ENCODE results near the gene EPB41L1.

EPB41L1 gene

DNA sequence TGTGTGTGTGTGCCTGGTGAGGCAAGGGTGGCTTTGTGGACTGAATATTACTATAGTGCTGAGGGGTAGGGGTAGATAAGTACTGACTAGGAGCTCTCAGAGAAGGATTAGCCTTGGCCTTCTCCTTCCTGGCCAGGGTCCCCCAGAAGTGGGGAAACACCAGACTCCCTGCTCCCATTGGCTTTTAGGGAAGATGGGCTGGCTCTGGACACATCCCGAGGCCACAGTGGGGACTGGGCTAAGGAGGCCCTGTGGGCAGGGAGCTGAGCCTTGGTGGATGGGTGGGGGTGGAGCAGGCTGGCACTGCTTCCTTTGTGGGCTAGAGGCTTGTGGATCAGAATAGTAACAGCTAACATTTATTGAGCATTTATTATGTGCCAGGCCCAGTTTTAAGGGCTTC, 3.1 kb downstream of the EPB41L1 start:
- no peak for FAIRE-seq

DNA sequence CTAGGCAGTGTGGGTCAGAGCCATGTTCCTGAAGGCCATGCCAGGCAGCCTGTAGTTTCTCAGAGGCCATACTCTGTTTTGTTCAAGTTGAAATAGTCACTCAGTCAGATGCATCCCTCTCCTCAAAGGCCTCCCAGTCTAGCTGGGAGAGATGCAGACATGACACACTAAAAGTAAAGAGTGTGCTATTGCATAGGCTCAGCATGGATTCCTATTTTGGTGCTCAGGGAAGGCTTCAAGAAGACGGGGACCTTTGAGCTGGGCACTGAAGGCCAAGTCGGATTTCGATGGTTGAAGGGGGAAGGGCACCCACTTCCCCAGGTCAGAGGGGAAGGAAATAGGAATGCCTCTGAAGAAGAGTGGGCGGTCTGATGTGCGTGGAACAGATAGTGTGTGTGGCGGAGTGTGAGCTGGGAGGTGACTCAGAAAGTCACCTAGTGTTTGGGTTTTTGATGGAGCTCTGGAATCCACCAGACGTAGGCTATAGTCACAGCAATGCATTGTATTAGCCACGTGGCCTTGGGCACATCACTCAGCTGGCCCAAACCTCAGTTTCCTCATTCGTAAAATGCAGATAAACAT, 3.7 kb downstream of the EPB41L1 start:
- FAIRE-seq, result no peak

DNA sequence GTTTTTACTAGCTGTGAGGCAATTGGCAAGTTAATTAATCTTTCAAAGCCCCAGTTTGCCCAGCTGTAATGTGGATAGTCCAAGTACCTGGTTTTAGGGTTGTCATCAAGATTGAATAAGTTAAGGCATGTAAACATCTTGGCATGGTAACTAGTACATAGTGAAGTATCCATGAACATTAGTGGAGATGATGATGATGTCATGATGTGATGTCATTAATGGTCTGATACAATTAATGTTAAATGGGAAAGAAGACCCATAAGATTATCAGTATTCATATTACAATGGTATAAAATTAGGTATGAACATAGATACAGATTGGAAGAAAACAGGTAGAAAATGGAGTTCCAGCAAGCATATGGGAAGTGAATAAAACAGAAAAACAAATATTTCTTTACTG, 5.3 kb downstream of the EPB41L1 start:
- FAIRE-seq, result no peak

DNA sequence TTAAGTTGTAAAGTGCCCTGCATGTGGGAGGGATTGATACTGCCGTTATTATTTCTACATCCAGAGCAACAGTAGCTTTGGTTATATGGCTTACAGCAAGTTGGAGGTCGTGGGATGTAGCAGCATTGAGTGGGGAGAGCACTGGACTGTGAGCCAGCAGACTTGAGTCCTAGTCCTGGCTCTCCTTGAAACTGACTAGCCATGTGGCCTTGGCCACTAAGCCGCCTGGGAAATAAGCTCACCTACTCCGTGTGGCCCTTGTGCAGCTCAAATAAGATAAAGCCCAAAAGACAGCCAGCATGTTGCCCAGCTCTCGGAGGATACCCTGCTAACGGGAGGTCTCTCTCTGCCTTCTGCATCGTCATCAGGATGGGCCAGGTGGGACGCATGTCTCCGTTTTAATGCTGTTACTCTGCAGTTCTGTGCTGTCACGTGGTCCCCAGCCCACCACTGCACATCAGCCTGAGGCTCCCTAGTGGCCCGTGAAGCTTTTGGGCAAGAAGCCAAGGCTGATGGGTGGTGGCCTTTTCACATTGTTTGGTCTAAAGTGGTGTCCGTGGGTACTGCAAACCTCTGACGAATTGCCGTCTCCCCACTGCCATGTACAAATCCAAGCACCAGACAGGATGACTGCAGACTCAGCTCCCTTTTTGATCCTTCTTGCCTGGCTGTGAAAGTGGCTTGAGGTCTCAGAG, 7.9 kb downstream of the EPB41L1 start:
- no peak for FAIRE-seq

DNA sequence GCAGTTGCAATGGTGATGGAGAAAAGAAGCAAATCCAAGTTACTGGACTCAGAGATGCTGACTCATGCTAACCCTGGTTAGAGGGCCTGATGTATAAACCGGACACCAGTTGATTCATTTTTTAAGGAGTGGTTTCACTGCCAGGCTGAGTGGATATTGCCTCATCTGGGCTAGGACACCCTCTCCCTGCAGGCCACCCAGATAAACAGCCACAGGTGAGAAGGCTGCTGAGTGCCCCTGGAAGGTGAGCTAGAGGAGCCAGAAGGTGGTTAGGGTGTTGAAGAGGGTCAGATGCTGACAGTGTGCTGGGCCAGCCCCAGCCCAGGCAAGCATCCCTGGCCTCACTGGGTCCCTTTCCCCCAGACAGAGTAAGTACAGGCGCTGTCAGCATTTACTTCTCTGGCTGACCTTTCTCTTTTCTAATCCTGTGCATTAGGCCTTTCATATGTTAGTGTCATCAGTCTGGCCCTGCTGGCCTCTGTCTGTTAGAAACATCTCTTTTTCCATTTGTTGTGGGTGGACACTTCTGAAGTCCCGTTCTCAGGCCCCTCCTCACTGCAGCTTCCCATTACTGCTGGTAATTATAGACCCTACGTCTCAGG, 13.5 kb downstream of the EPB41L1 start:
- FAIRE-seq, result no peak

DNA sequence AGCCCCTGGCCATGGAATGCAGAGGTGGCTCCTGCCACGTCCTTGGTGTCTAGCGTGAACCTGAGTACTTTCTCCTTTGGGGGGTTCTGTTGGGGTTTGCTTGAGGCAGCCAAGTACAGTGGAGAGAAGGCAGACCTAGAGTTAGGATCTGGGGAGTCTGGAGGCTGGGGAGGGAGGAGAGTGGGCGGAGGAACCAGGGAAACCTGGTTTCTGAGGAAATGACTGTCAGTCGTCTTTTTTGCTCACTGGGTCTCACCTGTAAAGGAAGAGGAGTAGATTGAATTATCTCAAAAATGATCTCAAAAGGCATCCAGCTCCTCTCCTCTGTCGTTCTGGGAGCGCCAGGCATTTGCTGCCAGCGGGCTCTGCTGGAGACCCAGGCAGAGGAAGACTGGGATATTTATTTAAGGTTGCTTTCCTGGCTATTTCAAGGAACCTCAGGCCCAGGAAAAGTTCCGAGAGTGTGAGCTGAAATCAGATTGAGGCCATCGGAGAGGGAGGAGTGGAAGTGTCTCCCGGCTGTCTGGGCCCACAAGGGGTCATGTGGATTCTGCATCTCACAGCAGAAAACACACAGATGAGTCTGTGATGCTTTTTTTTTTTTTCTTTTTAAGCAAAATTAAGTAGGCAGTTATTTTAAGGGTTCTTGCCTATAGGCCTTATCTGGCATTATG, 16.1 kb downstream of the EPB41L1 start:
- no peak for FAIRE-seq

DNA sequence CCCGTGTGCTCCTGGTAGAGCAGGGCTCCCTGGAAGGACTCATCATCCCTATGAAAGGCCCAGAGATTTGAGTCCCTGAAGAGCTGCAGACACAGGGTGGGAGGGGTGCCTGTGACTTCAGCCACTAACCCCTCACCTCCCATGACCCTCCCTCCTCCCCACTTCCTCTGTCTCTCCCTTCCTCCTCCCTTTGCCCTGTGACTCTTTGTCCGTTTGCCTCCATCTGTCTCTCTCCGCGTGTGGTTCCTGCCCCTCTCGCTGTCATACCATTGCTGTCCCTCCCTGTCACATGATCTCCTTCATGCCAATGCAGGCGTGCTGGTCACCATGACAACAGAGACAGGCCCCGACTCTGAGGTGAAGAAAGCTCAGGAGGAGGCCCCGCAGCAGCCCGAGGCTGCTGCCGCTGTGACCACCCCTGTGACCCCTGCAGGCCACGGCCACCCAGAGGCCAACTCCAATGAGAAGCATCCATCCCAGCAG, 19.0 kb downstream of the EPB41L1 start:
- no peak for FAIRE-seq

DNA sequence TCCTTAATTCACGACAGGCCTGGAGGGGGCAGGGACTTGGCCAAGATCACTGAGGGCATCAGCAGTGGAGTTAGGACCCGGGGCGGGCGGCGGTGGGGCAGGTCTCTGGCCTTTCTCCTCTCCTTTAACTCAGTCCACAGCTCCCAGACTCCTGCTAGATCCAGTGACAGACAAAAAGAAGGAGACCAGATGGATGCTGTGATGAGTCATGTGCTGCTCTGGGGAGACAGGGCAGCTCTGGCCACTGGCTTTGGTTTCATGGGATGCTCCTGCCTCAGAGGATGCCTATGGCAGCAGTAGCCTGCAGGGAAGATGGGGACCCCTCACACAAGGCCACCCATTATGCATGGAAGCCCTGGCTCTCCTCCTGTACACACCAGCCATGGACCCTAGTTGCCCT, 20.5 kb downstream of the EPB41L1 start:
- no peak for FAIRE-seq

DNA sequence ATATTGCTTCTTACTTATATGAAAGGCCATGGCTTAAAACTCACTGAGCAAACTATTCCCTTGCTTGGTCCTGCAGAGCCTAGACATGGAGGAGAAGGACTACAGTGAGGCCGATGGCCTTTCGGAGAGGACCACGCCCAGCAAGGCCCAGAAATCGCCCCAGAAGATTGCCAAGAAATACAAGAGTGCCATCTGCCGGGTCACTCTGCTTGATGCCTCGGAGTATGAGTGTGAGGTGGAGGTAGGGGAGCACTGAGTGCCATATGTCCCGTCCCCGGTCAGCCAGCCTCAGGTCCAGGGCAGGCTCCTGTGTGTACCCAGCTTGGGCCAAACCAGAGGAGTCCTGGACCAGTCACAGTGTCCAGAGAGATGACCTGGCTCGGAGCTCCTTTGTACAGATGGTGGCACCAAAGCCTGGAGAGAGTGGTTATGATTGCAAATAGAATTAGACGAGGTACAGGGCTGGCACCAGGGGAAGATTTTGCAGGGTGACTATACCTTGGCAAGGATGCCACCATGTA, 21.0 kb downstream of the EPB41L1 start:
- no peak for FAIRE-seq

DNA sequence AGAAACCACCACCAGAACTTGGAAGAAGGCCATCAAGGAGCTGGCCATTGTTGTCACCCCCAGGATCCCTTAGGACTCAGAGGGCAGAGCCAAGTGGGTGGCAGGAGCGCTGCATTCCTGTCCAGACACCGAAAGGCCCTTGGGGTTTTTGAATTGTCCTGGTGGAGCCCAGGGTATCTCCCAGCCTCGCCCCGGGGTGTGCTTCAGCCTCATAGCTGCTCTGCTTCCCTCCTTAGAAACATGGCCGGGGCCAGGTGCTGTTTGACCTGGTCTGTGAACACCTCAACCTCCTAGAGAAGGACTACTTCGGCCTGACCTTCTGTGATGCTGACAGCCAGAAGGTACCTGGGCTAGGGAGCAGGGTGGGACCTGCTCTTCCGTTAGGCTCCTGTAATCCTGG, 23.2 kb downstream of the EPB41L1 start:
- FAIRE-seq, result no peak

DNA sequence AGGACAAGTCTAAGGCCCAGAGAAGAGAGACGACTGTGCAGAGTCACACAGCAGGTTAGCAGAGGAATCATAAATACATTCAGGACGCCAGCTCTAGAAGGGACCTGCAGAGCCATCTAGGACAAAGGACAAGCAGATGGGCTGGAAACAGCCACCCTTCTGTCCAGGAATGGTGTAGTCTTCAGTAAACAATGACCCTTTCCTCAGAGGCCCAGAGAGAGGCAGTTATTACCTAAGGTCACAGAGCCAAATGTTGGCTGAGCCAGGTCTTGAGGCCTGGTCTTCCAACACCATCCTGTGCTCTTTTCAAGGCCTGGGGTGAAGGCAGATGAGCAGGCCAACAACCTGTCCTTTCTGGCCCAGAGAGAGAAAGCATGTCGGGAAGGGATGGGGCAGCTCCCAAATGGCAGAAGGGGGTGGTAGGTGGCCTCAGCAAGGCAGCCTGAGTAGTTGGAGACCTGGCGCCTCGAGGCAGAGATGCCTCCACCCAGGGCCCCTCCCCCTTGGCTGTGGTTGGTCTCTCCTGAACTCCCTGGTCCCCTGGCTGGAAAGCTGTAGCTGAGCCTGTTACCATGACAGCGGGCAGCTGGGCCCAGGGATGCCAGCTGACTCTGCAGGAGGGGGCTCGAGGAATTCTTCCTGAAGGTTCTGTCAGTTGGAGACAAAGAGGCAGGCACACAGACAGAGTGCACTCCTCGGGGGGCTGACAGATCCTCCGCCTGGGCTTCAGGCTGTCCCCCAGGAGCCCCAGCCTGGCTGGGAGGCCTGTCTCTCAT, 24.8 kb downstream of the EPB41L1 start:
- FAIRE-seq, result no peak

DNA sequence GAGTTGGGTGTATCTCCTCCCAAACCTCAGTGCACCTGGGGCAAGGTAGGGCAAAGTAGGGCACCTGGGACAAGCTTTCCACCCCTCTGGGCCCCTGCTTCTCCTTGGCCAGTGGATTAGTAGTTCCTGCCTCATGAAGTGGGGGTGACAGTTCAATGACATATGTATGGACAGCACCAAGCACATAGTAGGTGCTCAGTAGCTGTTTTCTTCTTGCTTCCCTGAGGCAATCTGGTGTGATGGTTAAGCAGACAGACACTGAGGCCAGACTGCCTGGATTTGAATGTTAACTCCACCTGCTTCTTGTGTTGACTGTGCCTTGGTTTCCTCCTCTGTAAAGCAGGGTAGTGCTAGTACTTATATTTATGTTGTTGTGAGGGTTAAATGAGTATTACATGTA, 25.8 kb downstream of the EPB41L1 start:
- FAIRE-seq, result no peak

DNA sequence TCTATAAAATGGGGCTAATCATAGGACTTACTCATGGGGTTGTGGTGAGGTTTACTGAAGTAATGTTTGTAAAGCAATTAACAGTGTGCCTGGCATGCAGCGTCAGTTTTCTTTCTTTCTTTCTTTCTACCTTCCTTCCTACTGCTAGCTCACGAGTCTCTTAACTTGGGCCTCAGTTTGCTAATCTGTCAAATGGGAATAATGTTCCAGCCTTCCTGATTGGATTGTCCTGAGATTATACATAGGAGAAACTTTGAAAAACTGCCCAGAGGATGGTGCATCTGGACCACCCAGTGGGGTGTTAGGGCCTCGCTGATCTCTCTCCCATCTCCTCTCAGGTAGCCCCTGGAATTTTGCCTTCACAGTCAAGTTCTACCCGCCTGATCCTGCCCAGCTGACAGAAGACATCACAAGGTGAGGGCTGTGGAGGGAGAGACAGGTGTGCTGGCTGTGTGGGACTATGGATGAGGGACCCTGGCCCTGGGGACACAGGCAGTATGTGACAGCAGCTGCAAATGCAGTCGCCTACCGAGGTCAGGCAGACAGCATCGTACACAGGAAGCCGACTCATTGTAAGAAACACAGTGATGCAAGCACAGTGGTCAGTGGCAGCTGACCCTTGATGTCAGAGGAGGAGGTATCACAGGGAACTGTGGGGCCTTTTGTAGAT, 27.5 kb downstream of the EPB41L1 start:
- no peak for FAIRE-seq

DNA sequence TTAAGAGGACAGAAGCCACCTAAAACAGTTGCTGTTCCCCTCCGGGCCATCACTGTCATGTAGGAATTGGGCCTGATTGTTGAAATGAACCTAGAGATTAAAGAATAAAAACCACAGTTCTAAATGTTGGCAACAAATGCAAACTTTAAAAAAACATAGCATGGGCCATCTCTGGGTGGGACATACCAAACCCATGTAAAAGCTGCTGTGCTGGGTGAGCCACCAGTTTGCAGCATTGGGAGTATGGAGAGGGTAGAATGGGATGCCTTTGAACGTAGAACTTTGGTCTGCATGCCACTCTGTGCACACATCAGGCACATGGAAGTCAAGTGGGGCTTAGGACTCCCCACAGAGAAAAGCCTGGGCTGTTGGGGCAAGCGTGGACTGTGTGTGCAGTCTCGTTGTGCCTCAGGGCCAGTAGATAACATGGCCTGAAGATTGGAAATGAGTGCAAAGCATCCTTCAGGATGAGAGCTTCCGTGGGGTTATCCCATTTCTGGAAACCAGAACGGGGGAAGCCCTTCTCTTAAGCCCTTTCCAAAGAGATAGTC, 28.1 kb downstream of the EPB41L1 start:
- no peak for FAIRE-seq

DNA sequence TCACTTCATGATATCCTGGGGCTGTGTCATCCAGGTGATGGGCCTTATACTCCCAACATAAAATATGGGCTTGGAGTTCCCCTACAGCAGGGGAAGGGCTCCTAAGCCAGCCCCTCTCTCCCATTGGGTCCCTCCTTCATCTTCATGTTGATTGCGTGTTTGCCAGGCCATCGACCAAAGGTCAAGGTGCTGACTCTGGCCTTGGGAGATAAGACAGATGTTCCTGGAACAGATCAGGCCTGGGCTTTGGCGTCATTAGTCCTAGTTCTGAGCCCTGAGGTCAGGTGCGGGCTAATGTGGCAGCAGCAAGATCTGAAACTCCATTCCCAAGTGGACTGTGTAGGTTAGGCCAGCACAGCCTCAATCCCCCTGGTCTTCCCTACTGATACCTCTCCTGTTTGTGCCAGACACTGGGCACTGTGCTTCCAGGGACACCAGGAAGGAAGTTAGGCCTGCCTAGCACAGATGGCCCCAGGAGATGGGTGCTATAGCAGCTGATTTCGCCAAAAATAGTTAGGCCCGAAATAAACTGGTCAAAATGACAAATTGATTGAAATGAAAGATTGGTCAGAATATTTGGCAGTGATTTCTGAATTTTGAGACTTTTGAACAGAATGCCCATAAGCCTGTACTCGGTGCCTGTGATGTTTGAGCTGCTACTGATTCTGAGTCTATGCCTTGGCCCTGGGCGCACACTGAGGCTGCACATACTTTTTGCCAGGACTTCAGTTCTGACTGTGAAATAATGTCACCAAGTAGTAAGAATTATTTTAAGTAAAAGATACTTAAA, 28.8 kb downstream of the EPB41L1 start:
- FAIRE-seq, result no peak

DNA sequence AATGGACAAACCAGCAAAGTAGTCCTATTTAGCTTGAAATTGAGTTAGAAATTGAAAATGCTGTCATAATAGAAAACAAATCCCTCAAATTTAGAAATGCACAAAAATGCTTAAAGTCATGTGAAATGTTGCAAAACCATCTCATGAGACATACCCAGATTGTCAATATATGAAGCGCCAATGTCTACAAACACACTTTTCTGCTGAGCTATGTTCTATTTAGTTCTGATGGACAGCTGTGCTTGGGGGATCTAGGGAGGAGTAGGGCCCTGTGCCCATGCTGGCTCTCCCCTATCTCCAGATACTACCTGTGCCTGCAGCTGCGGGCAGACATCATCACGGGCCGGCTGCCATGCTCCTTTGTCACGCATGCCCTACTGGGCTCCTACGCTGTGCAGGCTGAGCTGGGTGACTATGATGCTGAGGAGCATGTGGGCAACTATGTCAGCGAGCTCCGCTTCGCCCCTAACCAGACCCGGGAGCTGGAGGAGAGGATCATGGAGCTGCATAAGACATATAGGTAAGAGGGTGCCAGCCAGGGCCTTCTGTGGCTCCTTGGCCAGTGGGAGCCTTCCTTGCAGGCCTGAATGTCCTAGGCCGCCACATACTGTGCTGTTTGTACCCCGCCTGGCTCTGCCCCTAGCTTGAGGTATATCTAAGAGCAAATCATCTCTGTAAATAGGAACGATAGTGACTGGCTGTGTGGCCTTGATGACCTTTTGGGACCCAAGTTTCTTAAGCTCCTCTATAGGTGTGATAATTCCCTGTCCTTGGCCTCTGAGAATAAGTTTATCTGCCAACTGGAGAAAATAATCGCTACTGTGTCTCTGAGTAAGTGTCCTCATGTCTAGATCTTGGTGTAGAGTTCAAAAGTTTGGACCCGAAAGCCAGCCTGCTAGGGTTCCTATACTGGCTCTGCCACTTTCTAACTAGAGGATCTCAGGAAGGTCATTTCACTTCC, 30.6 kb downstream of the EPB41L1 start:
- no peak for FAIRE-seq

DNA sequence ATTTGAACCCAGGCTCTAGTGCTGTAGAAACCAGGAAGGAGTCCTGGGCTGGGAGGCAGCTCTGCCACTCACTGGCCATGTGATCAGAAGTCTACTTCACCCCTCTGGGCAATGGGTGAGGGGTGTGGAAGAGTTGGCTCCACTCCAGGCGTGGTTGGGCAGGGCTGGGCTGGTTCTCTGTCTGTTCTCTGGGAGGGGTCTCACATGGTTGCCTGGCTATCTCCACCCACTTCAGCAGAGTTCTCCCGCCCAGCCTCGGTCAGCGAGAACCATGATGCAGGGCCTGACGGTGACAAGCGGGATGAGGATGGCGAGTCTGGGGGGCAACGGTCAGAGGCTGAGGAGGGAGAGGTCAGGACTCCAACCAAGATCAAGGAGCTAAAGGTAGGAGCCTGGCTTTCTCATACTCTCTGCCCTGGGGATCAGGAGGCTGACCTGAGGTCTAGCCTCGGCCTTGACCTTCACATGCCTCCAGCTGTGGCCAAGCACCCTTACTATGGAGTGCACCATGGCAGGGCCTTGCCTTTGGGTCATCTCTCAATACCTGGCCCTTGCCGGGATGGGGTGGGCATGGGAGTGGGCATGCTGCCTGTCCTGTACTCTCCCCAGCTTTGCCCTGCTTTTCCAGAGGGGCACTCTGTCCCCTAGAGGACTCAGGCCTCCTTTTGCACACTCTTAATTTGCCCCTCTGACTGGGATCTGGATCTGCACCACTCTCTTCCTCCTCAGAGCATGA, 39.6 kb downstream of the EPB41L1 start:
- FAIRE-seq, result no peak

DNA sequence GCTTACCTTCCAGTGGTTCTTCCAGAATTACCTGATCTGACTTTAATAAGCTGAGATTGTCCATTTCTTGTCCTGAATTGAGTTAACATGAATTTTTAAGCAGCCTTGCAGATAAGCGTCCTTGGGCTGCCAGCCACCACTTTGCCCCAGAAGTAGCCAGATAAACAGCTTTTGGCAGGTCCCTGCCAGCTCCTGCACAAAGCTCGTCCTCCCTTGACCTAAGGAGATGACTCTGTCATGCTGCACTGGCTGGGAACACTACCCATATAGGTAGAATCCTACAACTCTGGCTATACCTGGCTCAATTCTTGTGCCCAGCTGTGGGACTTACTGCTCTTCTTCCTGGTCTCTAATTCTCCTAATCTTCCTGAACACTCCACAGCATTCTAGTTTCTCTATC, 42.1 kb downstream of the EPB41L1 start:
- FAIRE-seq, result no peak

DNA sequence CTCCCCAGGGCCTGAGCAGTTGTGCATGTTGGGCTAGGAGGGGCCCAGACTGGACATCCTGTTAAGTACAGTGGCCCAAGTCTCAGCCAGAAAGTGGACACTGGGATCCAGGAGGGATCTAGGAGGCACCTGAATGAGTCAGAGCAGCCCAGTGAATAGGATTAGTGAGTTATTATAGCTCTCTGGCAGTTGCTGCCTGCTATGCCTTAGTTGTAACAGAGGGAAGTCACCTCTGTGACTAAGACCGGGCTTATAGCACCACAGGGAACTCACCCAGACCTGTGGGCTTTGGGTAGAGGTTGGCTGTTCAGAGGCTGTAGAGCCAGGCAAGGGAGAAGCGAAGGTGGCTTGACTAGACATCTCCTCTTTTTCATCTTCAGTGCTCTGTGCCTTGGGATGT, 42.7 kb downstream of the EPB41L1 start:
- FAIRE-seq, result no peak
